GM12878 (cell line): ENCODE data around the gene CSNK1G1. TPM values are rescaled to one million over a fixed set of nuclear protein-coding genes. Genes with fewer than 3 reads are reported as not detected.

Experiments
- ATAC-seq: fragments of 200-7000 bp; cut with Tn5 transposase; 3 replicates; pipeline ENCODE4 v1.9.1; 2020; ENCODE audit warnings: mild to moderate bottlenecking, moderate library complexity
- BruUV-seq: library from RNA; stranded (reverse); fragments of 400-500 nt; replicated peaks from 2 replicates; lab custom pipeline; 2021; lab: Mats Ljungman, UMichigan
- CTCF ChIA-PET: fragments of 300-600 bp; sonication (Branson Sonifier 250); formaldehyde crosslinking; extraction: SDS; loops from one replicate; lab custom pipeline; 2021; ENCODE audit warnings: inconsistent platforms; lab: Yijun Ruan, JAX
- POLR2A ChIA-PET: fragments of 350-600 bp; formaldehyde crosslinking; extraction: SDS; loops from one replicate; lab custom pipeline; 2021; ENCODE audit warnings: inconsistent platforms; lab: Charles Lee
- RAD21 ChIA-PET: fragments of 300-600 bp; sonication (Branson Sonifier 250); formaldehyde crosslinking; loops from one replicate; lab custom pipeline; 2023; ENCODE audit warnings: antibody characterized with exemption; ENCODE audit not compliant: unreplicated experiment; lab: Charles Lee
- SMC1A ChIA-PET: fragments of 300-600 bp; sonication (Branson Sonifier 250); formaldehyde crosslinking; loops from one replicate; lab custom pipeline; 2023; ENCODE audit not compliant: unreplicated experiment, uncharacterized antibody; lab: Charles Lee
- DNase-seq: peaks from one replicate; pipeline ENCODE4 v3.0.0-alpha.2; 2011; ENCODE audit warnings: low read depth, low spot score
- FAIRE-seq: peaks from 3 replicates; lab custom pipeline; 2011; peaks lifted over from hg19 to GRCh38; lab: Jason Lieb, UNC
- H2AFZ ChIP-seq: 2 replicates; pipeline ENCODE4 v1.6.0; 2011; ENCODE audit warnings: low read depth, low read length, control low read depth; ENCODE audit not compliant: control insufficient read depth
- H3K27ac ChIP-seq: 2 replicates; pipeline ENCODE4 v1.5.1; 2011; ENCODE audit warnings: control low read depth; ENCODE audit not compliant: control insufficient read depth, insufficient read depth
- H3K27me3 ChIP-seq, 2 experiments: replicated peaks in 1 of 2; 2 replicates each; pipeline versions ENCODE4 v1.6.0 to v1.6.1; 2011; ENCODE audit warnings: low read length in 1 of 2; ENCODE audit not compliant: control insufficient read depth in 2 of 2, insufficient read depth in 2 of 2
- H3K36me3 ChIP-seq, 2 experiments: 2 replicates each; pipeline ENCODE4 v1.5.1; 2011; ENCODE audit warnings: low read length in 1 of 2; ENCODE audit not compliant: control insufficient read depth in 2 of 2, insufficient read depth in 2 of 2
- H3K4me1 ChIP-seq: 2 replicates; pipeline ENCODE4 v1.6.1; 2011; ENCODE audit warnings: mild to moderate bottlenecking, low read length, moderate library complexity, mixed read lengths; ENCODE audit not compliant: control insufficient read depth, insufficient read depth
- H3K4me2 ChIP-seq: 2 replicates; pipeline ENCODE4 v1.6.0; 2011; ENCODE audit warnings: control low read depth; ENCODE audit not compliant: control insufficient read depth, insufficient read depth
- H3K4me3 ChIP-seq: fragments of 200-600 bp; sonication (generic); 2 replicates; pipeline ENCODE4 v1.5.1; 2016
- H3K79me2 ChIP-seq: 2 replicates; pipeline ENCODE4 v1.6.0; 2011; ENCODE audit warnings: low read length; ENCODE audit not compliant: control insufficient read depth, insufficient read depth
- H3K9ac ChIP-seq: 2 replicates; pipeline ENCODE4 v1.8.0; 2011; ENCODE audit warnings: low read length, control low read depth, mixed read lengths; ENCODE audit not compliant: control insufficient read depth, insufficient read depth
- H3K9me3 ChIP-seq: replicated peaks from 3 replicates; pipeline ENCODE4 v1.5.1; 2011; ENCODE audit warnings: mild to moderate bottlenecking, low read length; ENCODE audit not compliant: control insufficient read depth, insufficient read depth
- H4K20me1 ChIP-seq: 2 replicates; pipeline ENCODE4 v1.6.0; 2011; ENCODE audit not compliant: control insufficient read depth, insufficient read depth
- FOS ChIP-seq: IDR thresholded peaks from 3 replicates; pipeline ENCODE4 v1.6.1; 2011; ENCODE audit warnings: borderline replicate concordance; ENCODE audit not compliant: insufficient read length; ENCODE audit errors: extremely low read depth
- LARP7 ChIP-seq: fragments of 450-650 bp; IDR thresholded peaks from 2 replicates; pipeline ENCODE4 v1.6.1; 2017; ENCODE audit warnings: mild to moderate bottlenecking
- MYB ChIP-seq: fragments of 150-350 bp; IDR thresholded peaks from 2 replicates; pipeline ENCODE4 v1.6.1; 2014; ENCODE audit warnings: mild to moderate bottlenecking, low read depth, low read length, borderline replicate concordance
- NBN ChIP-seq: fragments of 450-650 bp; IDR thresholded peaks from 2 replicates; pipeline ENCODE4 v1.6.1; 2016
- POLR2A ChIP-seq: IDR thresholded peaks from 2 replicates; pipeline ENCODE4 v1.6.1; 2011; ENCODE audit warnings: low read depth, mild to moderate bottlenecking, low read length
- RB1 ChIP-seq: fragments of 450-650 bp; formaldehyde crosslinking; IDR thresholded peaks from 2 replicates; pipeline ENCODE4 v1.6.1; 2017; ENCODE audit warnings: mild to moderate bottlenecking, borderline replicate concordance
- WGBS: methylation state at CpG from one replicate; pipeline ENCODE4 v1.1.6; 2016; ENCODE audit warnings: low lambda C conversion rate; ENCODE audit not compliant: insufficient replicate concordance, insufficient coverage; ENCODE audit errors: missing lambda C conversion rate; 5-methylcytosine and 5-hydroxymethylcytosine counted together
- in situ Hi-C: fragments of 300-500 bp; cut with MboI; formaldehyde crosslinking; loops from 9 replicates; pipeline ENCODE4 v1.14.3; 2018; ENCODE audit warnings: mixed read lengths
- intact Hi-C: fragments of 100-400 bp; cut with micrococcal nuclease; formaldehyde crosslinking; loops from one replicate; pipeline ENCODE4 v1.14.2; 2022; ENCODE audit not compliant: unreplicated experiment
- polyA plus RNA-seq, 11 experiments: library from polyadenylated mRNA; depleted of rRNA in 4 of 11; unstranded in 6 of 11; stranded (reverse) in 5 of 11; fragments of >200 nt; fragmentation: Nextera tagmentation in 4 of 11; fragmentation: Illumina TruSeq in 1 of 11; extraction: Ambion mirVana in 4 of 11; extraction: Trizol in 1 of 11; gene quantifications; 1 replicate in 1 of 11; 2 replicates in 10 of 11; pipeline versions ENCODE4 v1.2.1 to v1.2.3, GENCODE V29; 2011 to 2016; ENCODE audit warnings: inconsistent platforms in 2 of 11, missing spikeins in 2 of 11, low read depth in 1 of 11
- total RNA-seq, 4 experiments: library from RNA; depleted of rRNA in 3 of 4; stranded (reverse); fragments of >200 nt in 3 of 4; fragmentation: Illumina TruSeq in 1 of 4; extraction: Trizol in 1 of 4; gene quantifications; 2 replicates each; pipeline versions ENCODE4 v1.2.1 to v1.2.3, GENCODE V29; 2013 to 2021
- TF ChIP-seq, protein P1 (sequence below): IDR thresholded peaks from 2 replicates; pipeline ENCODE4 v1.6.1; 2011; ENCODE audit warnings: borderline replicate concordance, low read depth, mild to moderate bottlenecking, moderate library complexity, low read length; ENCODE audit not compliant: insufficient read depth, poor library complexity, severe bottlenecking

The CSNK1G1 gene
- total and polyA plus RNA-seq, 10 of the 15 experiments (the other 5 are each of a cell fraction or from before 2014, with no cell fraction given), result 6.1 to 23.4 (median 15.3) TPM

DNA sequence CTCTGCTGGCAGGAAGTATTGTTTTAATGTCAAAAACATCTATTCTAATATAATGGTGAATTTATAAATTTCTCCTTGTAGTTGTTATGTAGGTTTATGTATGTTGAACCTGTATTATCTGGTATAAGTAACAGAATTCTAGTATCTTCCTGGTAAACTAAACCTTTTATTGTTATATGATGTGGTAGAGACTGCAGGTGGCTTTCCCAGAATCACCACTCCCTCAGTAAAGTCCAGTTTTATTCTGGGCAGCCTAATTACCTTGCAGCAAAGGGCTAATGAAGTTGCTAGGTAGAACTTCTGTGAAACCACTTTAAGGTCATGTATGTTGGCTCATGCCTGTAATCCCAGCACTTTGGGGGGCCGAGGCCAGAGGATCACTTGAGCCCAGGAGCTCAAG is 15.6 kb downstream of the CSNK1G1 start:
- Histone ChIP-seq H3K27ac (no peak overlapping the region), H3K4me3 (no peak overlapping the region), H3K9ac (no peak overlapping the region), H3K9me3 (no peaks in the 10 kb centered on the region), H2AFZ (no peak overlapping the region), H3K36me3 (no peaks in the 10 kb centered on the region; a peak in 3 of 4 replicates), H3K79me2 (peaks cover 6% of the 10 kb centered on the region), H3K4me1 (no peaks in the 10 kb centered on the region), H3K27me3 (no peaks in the 10 kb centered on the region), H3K4me2 (no peak overlapping the region), H4K20me1 (no peaks in the 10 kb centered on the region)
- DNase-seq (no peak), ATAC-seq (no peak), FAIRE-seq (no peak)
- POLR2A ChIA-PET, result no interaction called here
- no peak for TF ChIP-seq FOS
- no peak for TF ChIP-seq LARP7
- no peak for TF ChIP-seq RB1
- no peak for TF ChIP-seq POLR2A
- no peak for TF ChIP-seq NBN
- TF ChIP-seq, protein P1, sequence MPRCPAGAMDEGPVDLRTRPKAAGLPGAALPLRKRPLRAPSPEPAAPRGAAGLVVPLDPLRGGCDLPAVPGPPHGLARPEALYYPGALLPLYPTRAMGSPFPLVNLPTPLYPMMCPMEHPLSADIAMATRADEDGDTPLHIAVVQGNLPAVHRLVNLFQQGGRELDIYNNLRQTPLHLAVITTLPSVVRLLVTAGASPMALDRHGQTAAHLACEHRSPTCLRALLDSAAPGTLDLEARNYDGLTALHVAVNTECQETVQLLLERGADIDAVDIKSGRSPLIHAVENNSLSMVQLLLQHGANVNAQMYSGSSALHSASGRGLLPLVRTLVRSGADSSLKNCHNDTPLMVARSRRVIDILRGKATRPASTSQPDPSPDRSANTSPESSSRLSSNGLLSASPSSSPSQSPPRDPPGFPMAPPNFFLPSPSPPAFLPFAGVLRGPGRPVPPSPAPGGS, result no peak
- TF ChIP-seq MYB, result no peak
- RAD21 ChIA-PET, result no interaction called here
- intact Hi-C loops (no loop called here), in situ Hi-C loops (no loop called here)
- 100% methylated on average over 1 of the region's 1 CpG for WGBS
- SMC1A ChIA-PET, result no interaction called here
- no TSS peak for BruUV-seq
- CTCF ChIA-PET, result interaction anchor here (0.6 kb wide), 1 partner anchor 450 kb away, joined by 3 read pairs; no protein-coding TSS in a partner anchor
